IPS DF 6.9 (cell line): ENCODE data around the gene FURIN.

Source experiments
- DNase-seq: peaks from one replicate; pipeline ENCODE4 v3.0.0-alpha.2; 2013; ENCODE audit warnings: low read depth, low spot score
- H3K27ac ChIP-seq: one replicate; pipeline ENCODE4 v1.5.1; 2013; ENCODE audit warnings: low read length, control low read depth
- H3K27me3 ChIP-seq: 2 replicates; pipeline ENCODE4 v1.6.1; 2013; ENCODE audit warnings: mild to moderate bottlenecking, low read length; ENCODE audit not compliant: control insufficient read depth, insufficient read depth
- H3K36me3 ChIP-seq: 2 replicates; pipeline ENCODE4 v1.6.1; 2013; ENCODE audit warnings: low read length; ENCODE audit not compliant: control insufficient read depth, insufficient read depth
- H3K4me1 ChIP-seq: 2 replicates; pipeline ENCODE4 v1.6.1; 2013; ENCODE audit warnings: low read length; ENCODE audit not compliant: control insufficient read depth, insufficient read depth
- H3K4me3 ChIP-seq: 2 replicates; pipeline ENCODE4 v1.5.1; 2013; ENCODE audit warnings: mild to moderate bottlenecking, low read length
- H3K9me3 ChIP-seq: 2 replicates; pipeline ENCODE4 v1.6.1; 2013; ENCODE audit warnings: low read length, inconsistent platforms; ENCODE audit not compliant: control insufficient read depth, insufficient read depth
- WGBS: extraction: QIAGEN DNeasy Blood & Tissue Kit; methylation state at CpG from one replicate; pipeline ENCODE4 v1.1.7; 2013; ENCODE audit warnings: mixed read lengths, missing lambda C conversion rate; ENCODE audit not compliant: insufficient read length, insufficient coverage; 5-methylcytosine and 5-hydroxymethylcytosine counted together

The FURIN gene

DNA sequence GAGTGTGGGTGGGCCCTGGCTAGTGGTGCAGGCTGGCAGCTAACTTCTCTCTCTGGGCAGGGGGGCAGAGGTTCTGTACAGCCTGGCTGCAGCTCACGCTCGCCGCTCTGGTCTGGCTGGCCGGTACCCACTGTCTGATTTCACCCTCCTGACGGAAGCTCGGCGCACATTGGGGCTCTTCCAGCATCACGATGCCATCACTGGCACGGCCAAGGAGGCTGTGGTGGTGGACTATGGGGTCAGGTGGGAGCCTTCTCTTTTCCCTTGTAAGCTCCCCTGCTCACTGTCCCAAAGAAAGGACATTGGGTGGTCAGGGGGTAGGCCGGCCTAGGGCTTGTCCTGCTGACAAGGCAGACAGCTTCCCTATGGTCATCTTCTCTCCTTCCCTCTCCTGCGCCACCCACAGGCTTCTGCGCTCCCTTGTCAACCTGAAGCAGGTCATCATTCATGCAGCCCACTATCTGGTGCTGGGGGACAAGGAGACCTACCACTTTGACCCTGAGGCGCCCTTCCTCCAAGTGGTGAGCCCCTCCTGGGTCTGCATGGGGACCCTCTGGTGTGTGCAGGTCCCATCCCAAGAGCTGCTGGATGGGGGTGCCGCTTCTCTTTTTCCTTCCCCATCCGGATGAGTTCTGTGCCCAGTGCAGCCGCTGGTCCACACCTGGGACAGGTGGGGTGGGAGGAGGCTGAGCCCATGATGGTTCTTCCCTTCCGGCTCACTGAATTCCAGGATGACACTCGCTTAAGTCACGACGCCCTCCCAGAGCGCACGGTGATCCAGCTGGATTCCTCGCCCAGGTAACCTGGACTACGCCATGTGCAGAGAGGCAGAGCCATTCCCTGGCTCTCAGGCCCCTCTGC lies 42.3 kb downstream of the FURIN start:
- Histone ChIP-seq H3K27me3 (no peaks in the 10 kb centered on the region), H3K27ac (no peak overlapping the region), H3K9me3 (no peaks in the 10 kb centered on the region), H3K4me1 (no peaks in the 10 kb centered on the region; the same call in 1 of the 2 replicates), H3K4me3 (no peak overlapping the region), H3K36me3 (peaks cover 6% of the 10 kb centered on the region)
- DNase-seq: no peak
- WGBS: no CpG with 5 or more reads among the region's 24 CpGs

DNA sequence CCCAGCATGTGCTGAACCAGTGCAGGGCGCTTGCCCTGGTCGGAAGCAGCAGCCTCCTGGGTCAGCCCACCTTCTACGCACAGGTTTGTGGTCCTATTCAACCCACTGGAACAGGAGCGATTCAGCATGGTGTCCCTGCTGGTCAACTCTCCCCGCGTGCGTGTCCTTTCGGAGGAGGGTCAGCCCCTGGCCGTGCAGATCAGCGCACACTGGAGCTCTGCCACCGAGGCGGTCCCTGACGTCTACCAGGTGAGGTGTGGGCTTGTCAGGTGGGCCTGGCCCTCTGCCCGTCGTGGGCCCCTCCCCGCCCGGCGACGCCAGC lies 42.9 kb downstream of the FURIN start:
- H3K9me3 ChIP-seq: no peaks in the 10 kb centered on the region
- no CpG with 5 or more reads among the region's 19 CpGs for WGBS
- H3K4me3 ChIP-seq: no peak overlapping the region
- H3K4me1 ChIP-seq: no peaks in the 10 kb centered on the region; the same call in 1 of the 2 replicates
- DNase-seq: no peak
- H3K36me3 ChIP-seq: peaks cover 6% of the 10 kb centered on the region; the same call in 1 of the 2 replicates
- no peak overlapping the region for H3K27ac ChIP-seq
- H3K27me3 ChIP-seq: no peaks in the 10 kb centered on the region

DNA sequence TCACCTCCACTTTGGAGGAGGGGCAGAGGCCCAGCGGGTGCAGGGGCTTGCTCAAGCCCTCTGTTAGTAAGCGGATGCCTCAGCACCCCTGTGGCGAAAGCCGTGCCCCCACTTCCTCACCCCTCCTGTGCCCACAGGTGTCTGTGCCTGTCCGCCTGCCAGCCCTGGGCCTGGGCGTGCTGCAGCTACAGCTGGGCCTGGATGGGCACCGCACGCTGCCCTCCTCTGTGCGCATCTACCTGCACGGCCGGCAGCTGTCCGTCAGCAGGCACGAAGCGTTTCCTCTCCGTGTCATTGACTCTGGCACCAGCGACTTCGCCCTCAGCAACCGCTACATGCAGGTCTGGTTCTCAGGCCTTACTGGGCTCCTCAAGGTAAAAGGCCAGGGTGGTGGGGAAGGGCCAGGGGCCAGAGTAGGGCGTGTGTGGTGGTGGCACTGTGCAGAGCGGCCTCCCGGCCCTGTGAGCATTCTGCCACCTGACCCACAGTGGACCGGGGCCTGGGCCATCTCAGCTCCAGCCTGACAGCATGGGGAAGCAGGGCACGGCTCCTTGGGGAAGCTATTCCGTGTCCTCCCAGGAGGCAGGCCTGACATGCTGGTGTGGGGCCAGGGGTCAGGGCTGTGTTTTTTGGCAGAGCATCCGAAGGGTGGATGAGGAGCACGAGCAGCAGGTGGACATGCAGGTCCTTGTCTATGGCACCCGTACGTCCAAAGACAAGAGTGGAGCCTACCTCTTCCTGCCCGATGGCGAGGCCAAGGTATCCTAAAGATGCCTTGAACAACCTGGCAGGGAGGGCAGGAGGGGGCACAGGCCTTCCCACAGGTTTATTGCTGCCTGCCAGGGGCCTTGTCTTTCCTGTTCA lies 43.8 kb downstream of the FURIN start:
- H3K27me3 ChIP-seq: no peaks in the 10 kb centered on the region
- H3K9me3 ChIP-seq: no peaks in the 10 kb centered on the region
- no CpG with 5 or more reads among the region's 30 CpGs for WGBS
- peaks cover 6% of the 10 kb centered on the region; the same call in 1 of the 2 replicates for H3K36me3 ChIP-seq
- no peak overlapping the region for H3K27ac ChIP-seq
- DNase-seq: no peak
- no peaks in the 10 kb centered on the region; the same call in 1 of the 2 replicates for H3K4me1 ChIP-seq
- no peak overlapping the region for H3K4me3 ChIP-seq

DNA sequence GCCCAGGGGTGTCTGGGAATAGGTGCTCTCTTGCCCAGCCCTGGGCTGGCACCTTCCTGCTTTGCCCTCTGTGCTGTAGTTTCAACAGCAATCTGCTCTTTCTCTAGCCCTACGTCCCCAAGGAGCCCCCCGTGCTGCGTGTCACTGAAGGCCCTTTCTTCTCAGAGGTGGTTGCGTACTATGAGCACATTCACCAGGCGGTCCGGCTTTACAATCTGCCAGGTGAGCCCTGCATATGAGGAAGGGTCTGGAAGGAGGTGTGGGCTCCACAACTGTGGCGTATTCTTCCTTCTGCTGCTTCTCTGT lies 44.3 kb downstream of the FURIN start:
- peaks cover 6% of the 10 kb centered on the region; the same call in 1 of the 2 replicates for H3K36me3 ChIP-seq
- DNase-seq: no peak
- H3K27ac ChIP-seq: no peak overlapping the region
- H3K27me3 ChIP-seq: no peaks in the 10 kb centered on the region
- no peaks in the 10 kb centered on the region for H3K9me3 ChIP-seq
- H3K4me3 ChIP-seq: no peak overlapping the region
- H3K4me1 ChIP-seq: no peaks in the 10 kb centered on the region; the same call in 1 of the 2 replicates
- WGBS: no CpG with 5 or more reads among the region's 7 CpGs

DNA sequence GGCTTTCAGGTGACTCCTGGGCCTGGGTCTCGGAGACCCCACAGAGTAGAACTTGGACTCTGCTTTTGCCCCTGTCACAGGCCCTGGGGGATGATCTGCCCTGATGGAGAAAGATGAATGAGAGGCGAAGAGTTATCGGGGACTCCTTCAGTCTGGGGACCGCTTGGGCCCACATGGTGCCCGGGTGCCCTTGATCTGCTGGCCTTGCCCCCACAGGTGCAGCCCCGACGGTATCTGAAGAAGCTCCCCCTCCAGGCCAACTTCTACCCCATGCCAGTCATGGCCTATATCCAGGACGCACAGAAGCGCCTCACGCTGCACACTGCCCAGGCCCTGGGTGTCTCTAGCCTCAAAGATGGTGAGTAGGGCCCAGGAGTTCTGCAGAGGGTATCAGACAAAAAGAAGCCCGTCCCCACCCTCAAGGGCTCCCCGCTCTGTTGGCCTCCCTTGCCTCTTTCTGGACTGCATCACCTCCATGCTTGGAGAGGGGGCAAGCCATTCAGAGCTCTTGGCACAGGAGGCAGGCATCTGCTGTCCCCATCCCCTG lies 45.1 kb downstream of the FURIN start:
- Histone ChIP-seq H3K27ac (no peak overlapping the region), H3K36me3 (peaks cover 6% of the 10 kb centered on the region; the same call in 1 of the 2 replicates), H3K27me3 (no peaks in the 10 kb centered on the region), H3K9me3 (no peaks in the 10 kb centered on the region), H3K4me1 (no peaks in the 10 kb centered on the region; the same call in 1 of the 2 replicates), H3K4me3 (no peak overlapping the region)
- WGBS: no CpG with 5 or more reads among the region's 12 CpGs
- no peak for DNase-seq

DNA sequence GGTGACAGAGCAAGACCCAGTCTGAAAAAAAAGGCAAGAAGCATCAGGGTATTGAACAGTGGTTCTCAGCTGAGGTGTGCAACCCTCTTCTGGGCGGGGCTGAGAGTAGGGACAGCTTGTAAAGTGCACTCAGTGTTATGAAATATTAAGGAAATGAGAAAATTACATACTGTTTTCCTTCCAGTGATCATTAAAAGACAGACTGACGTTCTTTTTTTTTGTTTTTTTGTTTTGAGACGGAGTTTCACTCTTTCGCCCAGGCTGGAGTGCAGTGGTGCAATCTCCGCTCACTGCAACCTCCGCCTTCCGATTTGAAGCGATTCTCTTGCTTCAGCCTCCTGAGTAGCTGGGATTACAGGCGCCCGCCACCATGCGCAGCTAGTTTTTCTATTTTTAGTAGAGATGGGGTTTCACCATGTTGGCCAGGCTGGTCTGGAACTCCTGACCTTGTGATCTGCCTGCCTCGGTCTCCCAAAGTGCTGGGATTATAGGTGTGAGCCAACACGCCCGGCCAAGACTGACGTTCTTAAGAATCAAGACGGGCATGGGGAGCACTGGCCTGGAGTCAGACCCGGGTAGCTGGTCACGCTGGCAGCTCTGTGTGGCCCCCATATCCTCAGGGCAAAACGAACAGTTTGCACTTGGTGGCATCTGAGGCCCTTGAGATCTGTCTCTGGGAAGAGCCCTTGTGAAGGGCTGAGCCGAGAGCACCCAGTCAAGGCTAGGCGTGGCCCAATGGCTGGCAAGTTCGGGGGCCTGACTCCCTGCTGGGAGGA lies 46.1 kb downstream of the FURIN start:
- Histone ChIP-seq H3K4me3 (no peak overlapping the region), H3K9me3 (no peaks in the 10 kb centered on the region), H3K27me3 (no peaks in the 10 kb centered on the region), H3K36me3 (peaks cover 6% of the 10 kb centered on the region; the same call in 1 of the 2 replicates), H3K27ac (no peak overlapping the region), H3K4me1 (no peaks in the 10 kb centered on the region; the same call in 1 of the 2 replicates)
- DNase-seq: no peak
- WGBS: no CpG with 5 or more reads among the region's 22 CpGs

DNA sequence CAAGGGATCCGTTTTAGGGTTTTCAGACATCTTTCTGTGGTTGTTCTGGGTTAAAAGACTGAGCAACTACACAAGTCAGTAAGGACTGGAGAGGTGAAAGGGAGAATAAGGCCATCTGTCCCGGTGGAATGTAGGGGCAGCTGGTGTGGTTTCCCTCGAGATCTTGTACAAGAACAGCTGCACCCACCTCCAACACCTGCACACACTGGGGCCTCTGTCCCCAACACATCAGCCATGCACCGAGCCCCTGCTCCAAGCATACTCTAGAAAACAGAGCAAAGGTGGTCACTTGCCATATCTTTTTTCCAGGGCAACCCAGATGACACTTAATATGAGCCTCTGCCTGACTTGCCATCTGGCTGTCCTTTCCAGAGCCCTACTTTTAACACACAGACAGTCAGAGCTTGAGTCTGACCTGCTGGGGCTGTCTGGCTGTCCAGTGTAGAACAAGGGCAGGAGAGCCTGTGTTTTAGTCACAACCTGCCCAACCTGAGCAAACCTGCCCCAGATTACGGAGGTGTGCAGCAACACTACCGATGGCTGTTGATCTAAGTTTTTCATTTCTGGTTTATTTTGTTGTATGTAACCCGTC lies 46.9 kb downstream of the FURIN start:
- peaks cover 6% of the 10 kb centered on the region; the same call in 1 of the 2 replicates for H3K36me3 ChIP-seq
- no peaks in the 10 kb centered on the region; the same call in 1 of the 2 replicates for H3K4me1 ChIP-seq
- no CpG with 5 or more reads among the region's 7 CpGs for whole genome bisulfite sequencing

DNA sequence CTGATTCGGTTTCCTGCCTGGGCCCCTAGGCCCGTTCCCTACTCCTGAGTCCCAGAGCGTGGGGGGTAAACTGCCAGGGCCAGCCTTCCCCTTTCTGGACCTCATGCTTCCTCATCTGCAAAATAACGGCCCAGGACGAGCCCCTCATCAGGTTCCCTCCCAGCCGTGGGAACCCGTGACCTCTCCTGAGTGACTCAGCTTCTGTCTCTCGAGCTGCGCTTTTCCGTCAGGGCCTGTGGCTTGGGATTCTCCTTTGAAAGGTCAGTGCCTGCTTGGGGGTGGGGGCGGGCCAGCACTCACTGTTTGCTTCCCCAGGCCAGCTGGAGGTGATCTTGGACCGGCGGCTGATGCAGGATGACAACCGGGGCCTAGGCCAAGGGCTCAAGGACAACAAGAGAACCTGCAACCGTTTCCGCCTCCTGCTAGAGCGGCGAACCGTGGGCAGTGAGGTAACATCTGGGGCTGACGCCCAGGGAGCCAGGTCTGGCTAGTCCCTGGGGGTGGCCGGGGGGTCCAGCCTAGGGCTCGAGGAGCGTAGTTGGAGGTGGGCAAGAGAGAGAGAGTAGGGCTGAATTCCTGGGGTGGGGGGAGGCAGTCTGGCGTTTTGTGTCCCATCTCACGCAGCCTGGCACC lies 47.5 kb downstream of the FURIN start:
- Histone ChIP-seq H3K4me3 (no peak overlapping the region), H3K27me3 (no peaks in the 10 kb centered on the region), H3K9me3 (no peaks in the 10 kb centered on the region), H3K4me1 (no peaks in the 10 kb centered on the region; the same call in 1 of the 2 replicates), H3K27ac (no peak overlapping the region), H3K36me3 (peaks cover 6% of the 10 kb centered on the region; the same call in 1 of the 2 replicates)
- DNase-seq: no peak
- no CpG with 5 or more reads among the region's 25 CpGs for WGBS

More for the DNA sequence above, 46.9 kb downstream of the FURIN start:
- H3K4me3 ChIP-seq: no peak overlapping the region
- H3K27ac ChIP-seq: no peak overlapping the region
- no peak for DNase-seq
- H3K9me3 ChIP-seq: no peaks in the 10 kb centered on the region
- H3K27me3 ChIP-seq: no peaks in the 10 kb centered on the region

DNA sequence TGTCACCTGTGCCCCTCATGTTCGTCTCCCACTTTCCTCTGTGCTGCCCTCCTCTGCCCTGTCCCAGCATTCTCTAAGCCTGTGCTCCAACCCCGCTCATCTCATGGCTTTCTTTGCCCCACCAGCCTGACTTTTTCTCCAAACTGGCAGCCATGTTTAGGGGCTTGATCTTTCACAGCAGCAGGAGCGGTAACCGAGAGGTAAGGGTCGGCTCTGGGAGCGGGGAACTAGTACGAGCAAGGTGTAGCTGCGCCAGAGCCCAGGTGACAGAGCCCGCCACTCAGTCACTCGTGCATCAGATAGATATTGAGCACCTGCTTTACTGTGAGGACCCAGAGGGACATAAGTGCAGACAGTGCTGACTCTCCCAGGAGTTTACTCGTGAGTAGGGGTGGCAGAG lies 48.1 kb downstream of the FURIN start:
- peaks cover under 1% of the 10 kb centered on the region; the same call in 1 of the 2 replicates for H3K36me3 ChIP-seq
- H3K27ac ChIP-seq: no peak overlapping the region
- DNase-seq: no peak
- no peaks in the 10 kb centered on the region for H3K4me1 ChIP-seq
- no CpG with 5 or more reads among the region's 11 CpGs for WGBS
- no peaks in the 10 kb centered on the region for H3K27me3 ChIP-seq
- H3K9me3 ChIP-seq: no peaks in the 10 kb centered on the region
- H3K4me3 ChIP-seq: no peak overlapping the region
